ENCODE results near the gene RAVER1.

GRCh38 chr19:10343495-10343894, 10.2 kb upstream of the RAVER1 start:
- no peak for TF ChIP-seq CTCF (conservative IDR thresholded peaks at IDR 0.05 in 1 of 2, IDR thresholded peaks at IDR 0.05 in 1 of 2; ENCODE audit: low read depth in 1 of 2, low read length in 2 of 2)
- TF ChIP-seq EZH2 (IDR thresholded peaks at IDR 0.05; ENCODE audit: low read length, missing control alignments) = no peak
